Stimulated activated naive CD4-positive, alpha-beta T cell treated with Interleukin-2 at 50 U/mL for 16 hours (primary cell): ENCODE data around the gene FBLN7.
"Not testable (repeated sequence)": the region's sequence is repeated elsewhere in the genome, so short reads cannot be mapped to it uniquely, and the experiment has no call there.

Experiments used
- DNase-seq: peaks from one replicate; lab custom pipeline; 2025; lab: John Stamatoyannopoulos, UW

The FBLN7 gene

GRCh38 chr2:112138159-112139032 lies at the start of gene FBLN7:
Gene FBLN7 (plus strand): TSS chr2:112138385. CDS start chr2:112138656, 271 bp downstream.
- DNase-seq: no peak

DNA sequence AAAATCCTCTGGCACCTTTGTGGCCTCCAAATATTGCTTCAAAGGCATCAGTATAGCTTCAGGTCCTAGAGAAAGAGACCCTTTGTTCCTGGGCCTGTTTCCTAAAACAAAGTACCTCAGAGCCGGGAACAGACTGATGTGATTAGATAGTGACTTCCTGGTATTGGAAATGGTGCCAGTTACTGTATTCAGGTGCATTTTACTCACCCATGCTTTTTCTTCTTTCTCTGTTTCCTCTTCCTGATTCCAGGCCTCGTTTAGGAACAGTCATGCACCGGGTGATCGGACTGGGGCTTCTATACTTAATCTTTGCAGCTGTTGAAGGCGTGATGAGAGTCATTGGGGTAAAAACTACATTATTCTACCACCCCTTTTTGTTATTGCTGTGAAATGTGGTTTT lies 48.8 kb upstream of the FBLN7 start:
- DNase-seq: no peak

DNA sequence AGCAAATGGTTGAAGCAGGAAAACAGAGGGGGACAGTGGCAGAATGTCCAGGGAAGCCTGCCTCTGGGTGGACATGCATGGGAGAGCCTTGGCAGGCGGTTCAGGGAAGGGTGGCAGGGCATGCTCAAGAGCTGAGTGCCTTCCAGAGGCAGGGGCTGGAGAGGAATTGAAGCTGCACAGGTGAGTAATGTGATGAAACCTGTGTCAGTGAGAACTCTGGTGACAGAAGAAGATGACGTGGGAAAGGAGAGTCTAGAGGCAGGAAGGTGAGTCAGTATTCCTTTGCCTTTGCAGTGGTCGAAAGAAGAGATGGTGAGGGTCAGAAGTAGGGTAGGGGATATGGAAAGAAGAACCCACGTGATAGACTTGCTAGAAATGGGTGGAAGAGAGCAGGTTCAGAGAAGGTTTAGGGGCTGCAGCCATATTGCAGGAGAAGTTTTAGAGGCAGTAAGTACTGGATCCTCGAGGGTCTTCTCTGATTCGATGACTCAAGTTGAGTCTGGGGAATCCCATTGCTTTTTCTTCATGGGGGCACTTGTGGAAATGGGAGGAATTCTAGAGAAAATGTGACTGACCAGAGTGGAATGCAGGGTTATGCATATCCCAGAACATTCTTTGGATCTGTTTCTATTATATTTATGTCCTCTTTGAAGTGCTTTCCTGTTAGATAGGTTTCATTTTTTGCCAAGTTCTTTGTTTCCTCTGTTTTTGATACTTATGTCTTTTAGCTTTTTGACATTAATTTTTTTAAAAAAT lies 45.7 kb upstream of the FBLN7 start:
- DNase-seq: no peak

DNA sequence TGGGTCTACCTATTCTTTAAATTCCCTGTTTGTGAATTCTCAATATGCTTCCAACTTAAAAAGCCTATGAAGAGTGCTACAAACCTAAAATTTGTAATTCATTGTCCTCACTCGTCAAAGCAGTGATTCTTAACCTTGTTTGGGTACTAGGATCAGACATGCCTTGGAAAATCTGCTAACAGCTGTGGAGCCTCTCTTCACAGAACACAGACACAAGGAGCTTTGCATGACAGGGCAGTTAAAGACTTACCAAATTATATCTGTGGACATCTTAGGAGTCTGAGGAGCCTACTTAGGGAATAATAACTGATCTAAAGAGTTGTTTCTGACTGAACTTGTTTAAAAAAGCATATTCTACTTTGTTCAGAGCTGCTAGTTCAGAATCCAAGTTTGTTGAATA lies 45.0 kb upstream of the FBLN7 start:
- no peak for DNase-seq

- DNase-seq: no peak
These were observed 42.5 kb upstream of the FBLN7 start for GRCh38 chr2:112095681-112096080.

DNA sequence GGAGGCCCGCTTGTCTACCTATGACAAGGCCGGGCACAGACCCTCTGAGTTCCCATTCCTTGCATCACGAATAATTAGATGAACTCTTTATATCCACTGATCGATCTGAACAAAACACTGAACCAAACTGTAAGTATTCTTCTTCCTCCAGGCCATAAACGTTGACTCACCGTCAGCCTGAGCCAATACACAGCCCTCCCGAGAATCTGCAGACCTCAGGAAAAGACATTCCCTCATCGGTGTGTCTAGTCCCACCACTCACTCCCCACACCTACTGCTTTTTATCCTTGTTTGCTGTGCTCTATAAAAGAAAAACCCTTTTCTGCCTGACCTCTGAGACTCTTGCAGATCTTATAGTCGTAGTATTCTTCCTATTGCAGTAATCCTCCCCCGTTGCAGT lies 42.1 kb upstream of the FBLN7 start:
- DNase-seq: no peak

DNA sequence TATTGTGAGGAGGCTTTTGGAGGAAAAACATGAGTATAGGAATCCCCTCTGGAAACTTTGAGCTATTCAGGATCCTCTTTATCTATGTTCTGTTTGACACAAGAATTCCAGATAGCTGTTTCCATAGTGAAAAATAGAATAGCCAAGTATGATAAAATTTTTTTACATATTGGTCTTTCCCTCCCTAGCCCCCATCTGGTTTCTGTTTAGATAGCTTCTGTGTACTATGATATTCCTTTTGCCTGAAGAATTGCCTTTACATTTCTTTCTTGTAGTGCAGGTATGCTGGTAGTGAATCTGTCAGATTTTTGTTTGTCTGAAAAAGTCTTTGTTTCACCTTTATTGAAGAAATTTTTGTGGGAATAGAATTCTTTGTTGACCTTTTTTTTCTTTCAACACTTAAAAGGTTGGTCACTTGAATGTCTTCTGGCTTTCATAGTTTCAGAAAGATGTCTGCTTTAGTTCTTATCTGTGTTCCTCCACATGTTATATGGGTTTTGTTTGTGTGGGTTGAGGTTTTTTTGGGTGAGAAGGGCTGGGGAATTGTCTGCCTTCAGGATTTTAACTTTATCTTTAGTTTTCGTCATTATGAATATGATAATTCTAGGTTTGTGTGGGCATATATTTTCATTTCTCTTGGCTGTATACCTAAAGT lies 29.9 kb upstream of the FBLN7 start:
- DNase-seq: no peak

- no peak for DNase-seq
These were observed 28.9 kb upstream of the FBLN7 start for GRCh38 chr2:112109278-112109677.

DNA sequence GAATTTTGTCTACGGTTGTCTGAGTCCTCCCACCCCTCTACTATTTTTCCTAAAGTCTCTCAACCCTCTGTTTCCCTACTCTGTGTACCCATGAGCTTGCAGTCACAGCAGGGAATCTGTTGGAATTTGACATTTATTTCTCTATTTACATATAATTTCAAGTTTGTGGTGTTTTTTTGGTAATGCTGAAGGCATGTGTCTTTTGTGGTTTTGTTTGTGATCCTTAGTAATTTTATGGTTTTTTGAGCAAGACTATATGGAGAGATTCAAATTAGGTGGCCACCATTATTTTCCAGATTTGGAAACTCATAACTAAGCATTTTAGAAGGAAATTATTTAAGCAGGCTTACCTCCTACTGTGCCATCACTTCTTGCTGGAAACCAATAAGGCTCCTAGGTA lies 27.2 kb upstream of the FBLN7 start:
- DNase-seq: no peak

GRCh38 chr2:112113354-112113753 lies 24.8 kb upstream of the FBLN7 start:
- not testable (repeated sequence) for DNase-seq

GRCh38 chr2:112118148-112118547 lies 20.0 kb upstream of the FBLN7 start:
- DNase-seq: no peak

GRCh38 chr2:112121682-112122254 lies 16.4 kb upstream of the FBLN7 start:
- DNase-seq: peak; percentile 14

DNA sequence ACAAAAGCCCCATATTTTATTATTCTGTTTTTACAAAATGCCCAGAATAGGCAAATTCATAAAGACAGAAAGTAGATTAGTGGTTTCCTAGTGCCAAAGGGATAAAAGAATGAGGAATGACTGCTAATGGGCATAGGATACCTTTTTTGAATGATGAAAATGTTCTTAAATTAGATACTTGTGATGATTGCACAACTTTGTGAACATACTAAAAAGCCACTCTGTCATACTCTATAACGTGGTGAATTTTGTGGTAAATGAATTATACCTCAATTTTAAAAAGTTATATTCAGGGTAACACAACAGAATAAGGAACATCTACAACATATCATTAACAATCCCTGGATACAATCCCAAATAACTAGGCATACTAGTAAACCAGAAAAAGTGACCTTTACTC lies 9.1 kb upstream of the FBLN7 start:
- no peak for DNase-seq

GRCh38 chr2:112133344-112133743 lies 4.8 kb upstream of the FBLN7 start:
- DNase-seq: no peak

GRCh38 chr2:112134120-112134519 lies 4.1 kb upstream of the FBLN7 start:
- no peak for DNase-seq

- no peak for DNase-seq
These were observed 2.1 kb upstream of the FBLN7 start for GRCh38 chr2:112136096-112136495.

DNA sequence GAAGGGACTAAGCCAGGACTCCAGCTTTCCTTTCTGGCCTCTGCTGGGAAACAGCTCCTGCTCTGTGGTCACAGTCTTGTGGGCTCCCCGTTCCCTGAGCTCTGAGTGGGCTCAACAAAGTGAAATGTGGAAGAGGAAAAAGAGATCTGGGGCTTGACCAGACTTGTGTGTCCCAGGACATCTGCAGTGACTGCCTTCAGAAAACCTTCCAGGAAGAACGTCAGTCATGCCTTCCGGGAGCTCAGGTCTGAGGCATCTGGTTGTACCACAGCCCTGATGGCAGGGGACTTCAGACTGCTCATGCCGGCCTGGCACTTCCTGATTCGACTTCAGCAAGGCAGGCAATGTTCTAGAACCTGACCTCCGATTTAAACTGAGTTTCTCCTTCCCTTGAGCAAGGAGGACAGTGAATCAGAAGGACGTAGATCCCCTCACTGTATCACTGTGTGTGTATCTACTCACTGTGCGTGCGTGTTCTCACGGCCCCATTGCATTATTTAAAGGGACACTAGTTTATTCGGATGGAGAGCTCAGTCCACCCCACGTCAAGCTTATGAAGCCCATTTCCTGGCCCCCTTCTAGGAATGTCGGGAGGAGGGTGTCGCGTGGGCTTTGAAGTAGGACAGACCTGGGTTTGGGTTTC lies 548 bp upstream of the FBLN7 start:
- no peak for DNase-seq

GRCh38 chr2:112139033-112139614 lies 939 bp downstream of the FBLN7 start:
- not testable (repeated sequence) for DNase-seq

GRCh38 chr2:112139661-112140204 lies 1.5 kb downstream of the FBLN7 start:
- not testable (repeated sequence) for DNase-seq

DNA sequence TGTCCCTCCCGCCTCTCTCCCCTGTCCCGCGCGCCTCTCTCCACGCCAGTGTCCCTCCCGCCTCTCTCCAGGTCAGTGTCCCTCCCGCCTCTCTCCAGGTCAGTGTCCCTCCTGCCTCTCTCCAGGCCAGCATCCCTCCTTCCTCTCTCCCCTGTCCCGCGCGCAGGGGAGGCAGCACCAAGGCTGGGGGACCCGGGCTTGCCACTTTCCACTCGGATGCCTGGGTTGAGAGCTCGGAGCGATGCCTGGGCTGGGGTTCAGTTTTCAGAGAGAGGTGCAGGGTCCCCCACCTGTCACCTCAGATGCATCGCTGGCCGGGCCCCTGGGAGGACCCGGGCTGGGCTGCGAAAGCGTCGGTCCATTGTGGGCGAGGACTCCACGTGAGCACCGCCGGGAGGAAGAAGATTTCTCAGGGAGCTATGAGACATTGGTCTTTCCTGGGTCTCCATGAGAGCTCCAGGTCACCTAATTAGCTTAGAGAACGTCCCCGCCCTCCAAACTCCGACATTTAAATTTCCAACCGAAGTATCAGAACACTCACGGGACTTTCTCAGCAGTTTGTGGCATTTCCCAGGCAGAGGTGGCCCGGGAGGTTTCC lies 2.1 kb downstream of the FBLN7 start:
- no peak for DNase-seq
